ENCODE measurements around the gene HNRNPL.
"Not testable (repeated sequence)": the region's sequence is repeated elsewhere in the genome, so short reads cannot be mapped to it uniquely, and the experiment has no call there.

GRCh38 chr19:38791451-38792064, 58.2 kb downstream of the HNRNPL start:
- not testable (repeated sequence) for TF ChIP-seq CTCF (IDR thresholded peaks at IDR 0.05; ENCODE audit: borderline replicate concordance, extremely low read depth, low read length, poor library complexity, severe bottlenecking); EZH2 (IDR thresholded peaks at IDR 0.05; ENCODE audit: borderline replicate concordance, low read depth, low read length, severe bottlenecking)

Measured in DND-41 (cell line).